ENCODE results near the gene MARK4.

DNA sequence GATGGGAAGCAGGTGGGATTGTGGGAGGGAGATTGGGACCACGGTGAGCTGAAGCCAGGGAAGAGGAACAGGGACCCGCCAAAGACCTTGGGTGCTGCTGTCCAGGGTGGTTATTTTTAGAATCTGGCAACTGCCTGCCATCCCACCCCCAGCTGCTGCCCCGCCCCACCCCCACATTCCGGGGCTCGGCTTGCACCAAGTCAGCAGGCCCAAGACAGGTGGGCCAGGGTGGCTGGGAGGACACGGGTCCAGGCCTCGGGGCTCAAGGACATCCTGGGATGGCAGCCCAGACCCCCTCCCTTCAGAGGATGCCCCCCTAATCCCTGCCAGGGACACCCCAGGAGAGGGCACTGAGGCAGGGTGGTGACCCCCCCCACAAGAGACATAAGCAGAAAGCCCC lies 70.8 kb downstream of the MARK4 start:
- TF ChIP-seq, protein P1, sequence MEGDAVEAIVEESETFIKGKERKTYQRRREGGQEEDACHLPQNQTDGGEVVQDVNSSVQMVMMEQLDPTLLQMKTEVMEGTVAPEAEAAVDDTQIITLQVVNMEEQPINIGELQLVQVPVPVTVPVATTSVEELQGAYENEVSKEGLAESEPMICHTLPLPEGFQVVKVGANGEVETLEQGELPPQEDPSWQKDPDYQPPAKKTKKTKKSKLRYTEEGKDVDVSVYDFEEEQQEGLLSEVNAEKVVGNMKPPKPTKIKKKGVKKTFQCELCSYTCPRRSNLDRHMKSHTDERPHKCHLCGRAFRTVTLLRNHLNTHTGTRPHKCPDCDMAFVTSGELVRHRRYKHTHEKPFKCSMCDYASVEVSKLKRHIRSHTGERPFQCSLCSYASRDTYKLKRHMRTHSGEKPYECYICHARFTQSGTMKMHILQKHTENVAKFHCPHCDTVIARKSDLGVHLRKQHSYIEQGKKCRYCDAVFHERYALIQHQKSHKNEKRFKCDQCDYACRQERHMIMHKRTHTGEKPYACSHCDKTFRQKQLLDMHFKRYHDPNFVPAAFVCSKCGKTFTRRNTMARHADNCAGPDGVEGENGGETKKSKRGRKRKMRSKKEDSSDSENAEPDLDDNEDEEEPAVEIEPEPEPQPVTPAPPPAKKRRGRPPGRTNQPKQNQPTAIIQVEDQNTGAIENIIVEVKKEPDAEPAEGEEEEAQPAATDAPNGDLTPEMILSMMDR (IDR thresholded peaks at IDR 0.05) = no peak
- TF ChIP-seq POLR2A (IDR thresholded peaks at IDR 0.05) = no peak
